GM23338 (cell line): ENCODE measurements around the gene PIK3C2B.

Experiments used
- CREB1 ChIP-seq: fragments of 250-450 bp; sonication (Bioruptor Pico); IDR thresholded peaks from 2 replicates; pipeline ENCODE4 v1.5.0; 2020; ENCODE audit warnings: low read depth, mild to moderate bottlenecking, moderate library complexity
- EZH2 ChIP-seq: fragments of 200-600 bp; sonication (generic); IDR thresholded peaks from one replicate; pipeline ENCODE4 v1.8.0; 2017; ENCODE audit warnings: antibody characterized with exemption, mild to moderate bottlenecking, low read depth; ENCODE audit not compliant: unreplicated experiment
- EZH2phosphoT487 ChIP-seq: fragments of 200-600 bp; sonication (generic); IDR thresholded peaks from one replicate; pipeline ENCODE4 v1.8.1; 2018; ENCODE audit warnings: antibody characterized with exemption; ENCODE audit not compliant: unreplicated experiment
- JUNB ChIP-seq: IDR thresholded peaks from one replicate; pipeline ENCODE4 v1.6.1; 2016; ENCODE audit warnings: antibody characterized with exemption; ENCODE audit not compliant: unreplicated experiment
- NANOG ChIP-seq: IDR thresholded peaks from 2 replicates; pipeline ENCODE4 v1.6.1; 2016; ENCODE audit warnings: antibody characterized with exemption, borderline replicate concordance
- POLR2AphosphoS5 ChIP-seq: IDR thresholded peaks from 2 replicates; pipeline ENCODE4 v1.6.1; 2016; ENCODE audit warnings: antibody characterized with exemption, low read depth
- STAT1 ChIP-seq: IDR thresholded peaks from one replicate; pipeline ENCODE4 v1.6.1; 2016; ENCODE audit warnings: antibody characterized with exemption; ENCODE audit not compliant: unreplicated experiment
- ZNF114 ChIP-seq: fragments of 250-450 bp; sonication (Bioruptor Pico); IDR thresholded peaks from 2 replicates; pipeline ENCODE4 v1.5.0; 2020; ENCODE audit warnings: mild to moderate bottlenecking, moderate library complexity
- ZNF331 ChIP-seq: fragments of 250-450 bp; sonication (Bioruptor Pico); IDR thresholded peaks from 2 replicates; pipeline ENCODE4 v1.5.0; 2020; ENCODE audit warnings: low read depth, mild to moderate bottlenecking, moderate library complexity
- TF ChIP-seq, protein P1 (sequence below), 2 experiments: fragments of 200-600 bp in 1 of 2; sonication (generic) in 1 of 2; conservative IDR thresholded peaks; 2 replicates each; pipeline versions ENCODE4 v1.5.1 to v1.6.1; 2016 to 2017; ENCODE audit warnings: antibody characterized with exemption in 2 of 2, low read depth in 2 of 2, mild to moderate bottlenecking in 2 of 2, moderate library complexity in 1 of 2
- TF ChIP-seq, protein P2 (sequence below): IDR thresholded peaks from 2 replicates; pipeline ENCODE4 v1.6.1; 2016; ENCODE audit warnings: antibody characterized with exemption
- TF ChIP-seq, protein P3 (sequence below): IDR thresholded peaks from one replicate; pipeline ENCODE4 v1.6.1; 2018; ENCODE audit warnings: antibody characterized with exemption; ENCODE audit not compliant: unreplicated experiment
- TF ChIP-seq, protein P4 (sequence below): fragments of 250-450 bp; sonication (Bioruptor Pico); IDR thresholded peaks from 2 replicates; pipeline ENCODE4 v1.5.0; 2020; ENCODE audit warnings: mild to moderate bottlenecking, moderate library complexity

DNA sequence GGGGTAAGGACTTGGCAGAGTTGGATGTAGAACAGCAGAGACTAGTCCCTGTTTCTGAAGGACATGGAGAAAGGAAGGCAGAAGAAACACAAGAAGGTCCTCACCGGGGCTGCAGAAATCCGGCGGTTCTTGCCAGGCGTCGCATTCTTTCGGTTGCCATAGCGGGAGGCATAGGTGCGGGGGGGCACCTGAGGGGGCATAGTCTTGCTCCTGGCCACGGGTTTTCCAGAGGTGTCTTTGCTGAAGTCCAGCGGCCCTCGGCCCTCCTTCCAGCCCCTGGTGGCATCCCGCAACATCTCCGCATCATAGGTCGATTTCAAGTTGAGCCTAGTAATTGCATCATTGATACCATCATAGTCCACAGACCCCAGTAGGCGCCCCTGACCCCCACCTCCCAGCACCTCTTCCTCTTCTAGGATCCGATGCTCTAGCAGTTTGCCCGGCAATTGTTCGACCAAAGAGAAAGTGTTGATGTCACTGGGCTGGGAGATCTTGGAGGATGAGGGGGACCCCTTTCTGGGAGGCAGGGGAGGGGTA is 25.8 kb downstream of the PIK3C2B start:
- TF ChIP-seq, protein P1, sequence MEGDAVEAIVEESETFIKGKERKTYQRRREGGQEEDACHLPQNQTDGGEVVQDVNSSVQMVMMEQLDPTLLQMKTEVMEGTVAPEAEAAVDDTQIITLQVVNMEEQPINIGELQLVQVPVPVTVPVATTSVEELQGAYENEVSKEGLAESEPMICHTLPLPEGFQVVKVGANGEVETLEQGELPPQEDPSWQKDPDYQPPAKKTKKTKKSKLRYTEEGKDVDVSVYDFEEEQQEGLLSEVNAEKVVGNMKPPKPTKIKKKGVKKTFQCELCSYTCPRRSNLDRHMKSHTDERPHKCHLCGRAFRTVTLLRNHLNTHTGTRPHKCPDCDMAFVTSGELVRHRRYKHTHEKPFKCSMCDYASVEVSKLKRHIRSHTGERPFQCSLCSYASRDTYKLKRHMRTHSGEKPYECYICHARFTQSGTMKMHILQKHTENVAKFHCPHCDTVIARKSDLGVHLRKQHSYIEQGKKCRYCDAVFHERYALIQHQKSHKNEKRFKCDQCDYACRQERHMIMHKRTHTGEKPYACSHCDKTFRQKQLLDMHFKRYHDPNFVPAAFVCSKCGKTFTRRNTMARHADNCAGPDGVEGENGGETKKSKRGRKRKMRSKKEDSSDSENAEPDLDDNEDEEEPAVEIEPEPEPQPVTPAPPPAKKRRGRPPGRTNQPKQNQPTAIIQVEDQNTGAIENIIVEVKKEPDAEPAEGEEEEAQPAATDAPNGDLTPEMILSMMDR (conservative IDR thresholded peaks at IDR 0.05; ENCODE audit: low read depth in 2 of 2) = no peak
- TF ChIP-seq POLR2AphosphoS5 (no peak), EZH2 (no peak), EZH2phosphoT487 (no peak), ZNF114 (CRISPR knock-in tag) (no peak), JUNB (no peak), NANOG (no peak), CREB1 (CRISPR knock-in tag) (no peak), ZNF331 (CRISPR knock-in tag) (no peak), STAT1 (no peak)
- TF ChIP-seq, protein P2, sequence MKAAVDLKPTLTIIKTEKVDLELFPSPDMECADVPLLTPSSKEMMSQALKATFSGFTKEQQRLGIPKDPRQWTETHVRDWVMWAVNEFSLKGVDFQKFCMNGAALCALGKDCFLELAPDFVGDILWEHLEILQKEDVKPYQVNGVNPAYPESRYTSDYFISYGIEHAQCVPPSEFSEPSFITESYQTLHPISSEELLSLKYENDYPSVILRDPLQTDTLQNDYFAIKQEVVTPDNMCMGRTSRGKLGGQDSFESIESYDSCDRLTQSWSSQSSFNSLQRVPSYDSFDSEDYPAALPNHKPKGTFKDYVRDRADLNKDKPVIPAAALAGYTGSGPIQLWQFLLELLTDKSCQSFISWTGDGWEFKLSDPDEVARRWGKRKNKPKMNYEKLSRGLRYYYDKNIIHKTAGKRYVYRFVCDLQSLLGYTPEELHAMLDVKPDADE = no peak
- TF ChIP-seq, protein P3, sequence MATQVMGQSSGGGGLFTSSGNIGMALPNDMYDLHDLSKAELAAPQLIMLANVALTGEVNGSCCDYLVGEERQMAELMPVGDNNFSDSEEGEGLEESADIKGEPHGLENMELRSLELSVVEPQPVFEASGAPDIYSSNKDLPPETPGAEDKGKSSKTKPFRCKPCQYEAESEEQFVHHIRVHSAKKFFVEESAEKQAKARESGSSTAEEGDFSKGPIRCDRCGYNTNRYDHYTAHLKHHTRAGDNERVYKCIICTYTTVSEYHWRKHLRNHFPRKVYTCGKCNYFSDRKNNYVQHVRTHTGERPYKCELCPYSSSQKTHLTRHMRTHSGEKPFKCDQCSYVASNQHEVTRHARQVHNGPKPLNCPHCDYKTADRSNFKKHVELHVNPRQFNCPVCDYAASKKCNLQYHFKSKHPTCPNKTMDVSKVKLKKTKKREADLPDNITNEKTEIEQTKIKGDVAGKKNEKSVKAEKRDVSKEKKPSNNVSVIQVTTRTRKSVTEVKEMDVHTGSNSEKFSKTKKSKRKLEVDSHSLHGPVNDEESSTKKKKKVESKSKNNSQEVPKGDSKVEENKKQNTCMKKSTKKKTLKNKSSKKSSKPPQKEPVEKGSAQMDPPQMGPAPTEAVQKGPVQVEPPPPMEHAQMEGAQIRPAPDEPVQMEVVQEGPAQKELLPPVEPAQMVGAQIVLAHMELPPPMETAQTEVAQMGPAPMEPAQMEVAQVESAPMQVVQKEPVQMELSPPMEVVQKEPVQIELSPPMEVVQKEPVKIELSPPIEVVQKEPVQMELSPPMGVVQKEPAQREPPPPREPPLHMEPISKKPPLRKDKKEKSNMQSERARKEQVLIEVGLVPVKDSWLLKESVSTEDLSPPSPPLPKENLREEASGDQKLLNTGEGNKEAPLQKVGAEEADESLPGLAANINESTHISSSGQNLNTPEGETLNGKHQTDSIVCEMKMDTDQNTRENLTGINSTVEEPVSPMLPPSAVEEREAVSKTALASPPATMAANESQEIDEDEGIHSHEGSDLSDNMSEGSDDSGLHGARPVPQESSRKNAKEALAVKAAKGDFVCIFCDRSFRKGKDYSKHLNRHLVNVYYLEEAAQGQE = no peak
- TF ChIP-seq, protein P4, sequence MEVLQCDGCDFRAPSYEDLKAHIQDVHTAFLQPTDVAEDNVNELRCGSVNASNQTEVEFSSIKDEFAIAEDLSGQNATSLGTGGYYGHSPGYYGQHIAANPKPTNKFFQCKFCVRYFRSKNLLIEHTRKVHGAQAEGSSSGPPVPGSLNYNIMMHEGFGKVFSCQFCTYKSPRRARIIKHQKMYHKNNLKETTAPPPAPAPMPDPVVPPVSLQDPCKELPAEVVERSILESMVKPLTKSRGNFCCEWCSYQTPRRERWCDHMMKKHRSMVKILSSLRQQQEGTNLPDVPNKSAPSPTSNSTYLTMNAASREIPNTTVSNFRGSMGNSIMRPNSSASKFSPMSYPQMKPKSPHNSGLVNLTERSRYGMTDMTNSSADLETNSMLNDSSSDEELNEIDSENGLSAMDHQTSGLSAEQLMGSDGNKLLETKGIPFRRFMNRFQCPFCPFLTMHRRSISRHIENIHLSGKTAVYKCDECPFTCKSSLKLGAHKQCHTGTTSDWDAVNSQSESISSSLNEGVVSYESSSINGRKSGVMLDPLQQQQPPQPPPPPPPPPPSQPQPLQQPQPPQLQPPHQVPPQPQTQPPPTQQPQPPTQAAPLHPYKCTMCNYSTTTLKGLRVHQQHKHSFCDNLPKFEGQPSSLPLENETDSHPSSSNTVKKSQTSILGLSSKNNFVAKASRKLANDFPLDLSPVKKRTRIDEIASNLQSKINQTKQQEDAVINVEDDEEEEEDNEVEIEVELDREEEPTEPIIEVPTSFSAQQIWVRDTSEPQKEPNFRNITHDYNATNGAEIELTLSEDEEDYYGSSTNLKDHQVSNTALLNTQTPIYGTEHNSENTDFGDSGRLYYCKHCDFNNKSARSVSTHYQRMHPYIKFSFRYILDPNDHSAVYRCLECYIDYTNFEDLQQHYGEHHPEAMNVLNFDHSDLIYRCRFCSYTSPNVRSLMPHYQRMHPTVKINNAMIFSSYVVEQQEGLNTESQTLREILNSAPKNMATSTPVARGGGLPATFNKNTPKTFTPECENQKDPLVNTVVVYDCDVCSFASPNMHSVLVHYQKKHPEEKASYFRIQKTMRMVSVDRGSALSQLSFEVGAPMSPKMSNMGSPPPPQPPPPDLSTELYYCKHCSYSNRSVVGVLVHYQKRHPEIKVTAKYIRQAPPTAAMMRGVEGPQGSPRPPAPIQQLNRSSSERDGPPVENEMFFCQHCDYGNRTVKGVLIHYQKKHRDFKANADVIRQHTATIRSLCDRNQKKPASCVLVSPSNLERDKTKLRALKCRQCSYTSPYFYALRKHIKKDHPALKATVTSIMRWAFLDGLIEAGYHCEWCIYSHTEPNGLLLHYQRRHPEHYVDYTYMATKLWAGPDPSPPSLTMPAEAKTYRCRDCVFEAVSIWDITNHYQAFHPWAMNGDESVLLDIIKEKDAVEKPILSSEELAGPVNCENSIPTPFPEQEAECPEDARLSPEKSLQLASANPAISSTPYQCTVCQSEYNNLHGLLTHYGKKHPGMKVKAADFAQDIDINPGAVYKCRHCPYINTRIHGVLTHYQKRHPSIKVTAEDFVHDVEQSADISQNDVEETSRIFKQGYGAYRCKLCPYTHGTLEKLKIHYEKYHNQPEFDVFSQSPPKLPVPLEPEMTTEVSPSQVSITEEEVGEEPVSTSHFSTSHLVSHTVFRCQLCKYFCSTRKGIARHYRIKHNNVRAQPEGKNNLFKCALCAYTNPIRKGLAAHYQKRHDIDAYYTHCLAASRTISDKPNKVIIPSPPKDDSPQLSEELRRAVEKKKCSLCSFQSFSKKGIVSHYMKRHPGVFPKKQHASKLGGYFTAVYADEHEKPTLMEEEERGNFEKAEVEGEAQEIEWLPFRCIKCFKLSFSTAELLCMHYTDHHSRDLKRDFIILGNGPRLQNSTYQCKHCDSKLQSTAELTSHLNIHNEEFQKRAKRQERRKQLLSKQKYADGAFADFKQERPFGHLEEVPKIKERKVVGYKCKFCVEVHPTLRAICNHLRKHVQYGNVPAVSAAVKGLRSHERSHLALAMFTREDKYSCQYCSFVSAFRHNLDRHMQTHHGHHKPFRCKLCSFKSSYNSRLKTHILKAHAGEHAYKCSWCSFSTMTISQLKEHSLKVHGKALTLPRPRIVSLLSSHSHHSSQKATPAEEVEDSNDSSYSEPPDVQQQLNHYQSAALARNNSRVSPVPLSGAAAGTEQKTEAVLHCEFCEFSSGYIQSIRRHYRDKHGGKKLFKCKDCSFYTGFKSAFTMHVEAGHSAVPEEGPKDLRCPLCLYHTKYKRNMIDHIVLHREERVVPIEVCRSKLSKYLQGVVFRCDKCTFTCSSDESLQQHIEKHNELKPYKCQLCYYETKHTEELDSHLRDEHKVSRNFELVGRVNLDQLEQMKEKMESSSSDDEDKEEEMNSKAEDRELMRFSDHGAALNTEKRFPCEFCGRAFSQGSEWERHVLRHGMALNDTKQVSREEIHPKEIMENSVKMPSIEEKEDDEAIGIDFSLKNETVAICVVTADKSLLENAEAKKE (CRISPR knock-in tag) = no peak
